SK-N-MC (cell line): ENCODE data around the gene KHDRBS1.
A peak's percentile ranks its signal among the peaks of the same experiment; 100 is the strongest.
"Not testable (repeated sequence)": the region's sequence is repeated elsewhere in the genome, so short reads cannot be mapped to it uniquely, and the experiment has no call there.

Source experiments
- DNase-seq: peaks from one replicate; pipeline ENCODE4 v3.0.0-alpha.2; 2011; ENCODE audit warnings: low read depth, low spot score
- H3K27ac ChIP-seq: fragments of 200-600 bp; sonication (generic); 2 replicates; pipeline ENCODE4 v1.5.1; 2016; ENCODE audit warnings: mixed run types
- H3K36me3 ChIP-seq: fragments of 200-600 bp; sonication (generic); 2 replicates; pipeline ENCODE4 v1.6.1; 2017; ENCODE audit warnings: antibody characterized with exemption, low read length, mixed read lengths; ENCODE audit not compliant: insufficient read depth
- H3K4me3 ChIP-seq: fragments of 200-600 bp; sonication (generic); 2 replicates; pipeline ENCODE4 v1.5.1; 2016
- H3K9ac ChIP-seq: fragments of 200-600 bp; sonication (generic); 2 replicates; pipeline ENCODE4 v1.8.0; 2017; ENCODE audit warnings: mixed run types, mixed read lengths; ENCODE audit not compliant: insufficient read length
- H3K9me3 ChIP-seq: fragments of 200-600 bp; sonication (generic); 2 replicates; pipeline ENCODE4 v1.6.1; 2017; ENCODE audit warnings: low read depth, mild to moderate bottlenecking, antibody characterized with exemption, low read length, moderate library complexity, mixed read lengths
- EZH2 ChIP-seq: fragments of 200-600 bp; sonication (generic); IDR thresholded peaks from one replicate; pipeline ENCODE4 v1.6.1; 2017; ENCODE audit warnings: antibody characterized with exemption
- FOXP2 ChIP-seq: optimal IDR thresholded peaks from 2 replicates; pipeline ENCODE3; 2011; ENCODE audit warnings: mild to moderate bottlenecking, moderate library complexity; ENCODE audit not compliant: insufficient read depth; ENCODE audit errors: extremely low read length, control extremely low read depth
- POLR2AphosphoS5 ChIP-seq: IDR thresholded peaks from 2 replicates; pipeline ENCODE4 v1.6.1; 2012; ENCODE audit warnings: mild to moderate bottlenecking, low read depth, low read length, borderline replicate concordance

Gene KHDRBS1

GRCh38 chr1:32063261-32063681, 49.6 kb downstream of the KHDRBS1 start:
- Histone ChIP-seq H3K36me3 (peaks cover 40% of the 10 kb centered on the region), H3K9me3 (no peaks in the 10 kb centered on the region), H3K9ac (peak overlapping the region; percentile 40), H3K4me3 (no peak overlapping the region), H3K27ac (peak overlapping the region; percentile 87)
- TF ChIP-seq FOXP2 (no peak), POLR2AphosphoS5 (no peak; the same call in 1 of the 2 replicates), EZH2 (no peak)
- no peak for DNase-seq

- Histone ChIP-seq H3K27ac (0 out of 2 replicates have a peak overlapping the region, but pooled peaks have one; percentile 49), H3K36me3 (peaks cover 14% of the 10 kb centered on the region)
- DNase-seq, H3K9ac ChIP-seq, H3K9me3 ChIP-seq, H3K4me3 ChIP-seq: not testable (repeated sequence)
Observed at GRCh38 chr1:32065613-32066488, 52.2 kb downstream of the KHDRBS1 start.

- no peak overlapping the region for H3K9ac ChIP-seq
- H3K27ac ChIP-seq = 0 out of 2 replicates have a peak overlapping the region, but pooled peaks have one; percentile 49
- peak overlapping the region; percentile 32; the same call in 1 of the 2 replicates for H3K4me3 ChIP-seq
- H3K9me3 ChIP-seq = no peaks in the 10 kb centered on the region
- H3K36me3 ChIP-seq = peaks cover 8% of the 10 kb centered on the region
- peak; percentile 63 for TF ChIP-seq POLR2AphosphoS5
- no peak for TF ChIP-seq EZH2
- no peak for DNase-seq
Observed at GRCh38 chr1:32066489-32066873, 52.8 kb downstream of the KHDRBS1 start.

GRCh38 chr1:32068957-32069588, 55.4 kb downstream of the KHDRBS1 start:
- Histone ChIP-seq H3K27ac (no peak overlapping the region), H3K4me3 (no peak overlapping the region), H3K36me3 (no peaks in the 10 kb centered on the region), H3K9me3 (no peaks in the 10 kb centered on the region), H3K9ac (no peak overlapping the region)
- DNase-seq = no peak
- TF ChIP-seq FOXP2 = no peak
- no peak for TF ChIP-seq POLR2AphosphoS5
- TF ChIP-seq EZH2 = no peak

GRCh38 chr1:32071758-32072621, 58.3 kb downstream of the KHDRBS1 start:
- peak overlapping the region; percentile 76 for H3K9ac ChIP-seq
- H3K36me3 ChIP-seq = peaks cover 15% of the 10 kb centered on the region; the same call in 1 of the 2 replicates
- H3K27ac ChIP-seq = peak overlapping the region; percentile 82
- no peak for DNase-seq
- TF ChIP-seq EZH2 (no peak), FOXP2 (no peak), POLR2AphosphoS5 (no peak)
- H3K4me3 ChIP-seq = peak overlapping the region; percentile 86
- no peaks in the 10 kb centered on the region for H3K9me3 ChIP-seq

GRCh38 chr1:32072622-32073298, 59.1 kb downstream of the KHDRBS1 start, which contains the start of gene TMEM39B:
TMEM39B (plus strand) TSS chr1:32072939; CDS start chr1:32073048, 109 bp downstream.
- H3K9me3 ChIP-seq = no peaks in the 10 kb centered on the region
- DNase-seq = peak; percentile 71
- H3K4me3 ChIP-seq = peak within 1 kb of the TSS; percentile 86
- peaks cover 23% of the 10 kb centered on the region; the same call in 1 of the 2 replicates for H3K36me3 ChIP-seq
- H3K9ac ChIP-seq = peak within 1 kb of the TSS; percentile 76
- peak within 1 kb of the TSS; percentile 82 for H3K27ac ChIP-seq
- TF ChIP-seq POLR2AphosphoS5 (peak; percentile 92), FOXP2 (peak; percentile 89), EZH2 (no peak)

GRCh38 chr1:32073299-32074229, 59.9 kb downstream of the KHDRBS1 start:
- peak; percentile 68 for DNase-seq
- peak overlapping the region; percentile 57 for H3K9ac ChIP-seq
- peak overlapping the region; percentile 86 for H3K4me3 ChIP-seq
- no peaks in the 10 kb centered on the region for H3K9me3 ChIP-seq
- peaks cover 30% of the 10 kb centered on the region; the same call in 1 of the 2 replicates for H3K36me3 ChIP-seq
- 0 out of 2 replicates have a peak overlapping the region, but pooled peaks have one; percentile 21 for H3K27ac ChIP-seq
- TF ChIP-seq EZH2 (no peak), POLR2AphosphoS5 (no peak), FOXP2 (no peak)
